Fibroblast of skin of left quadriceps (primary cell): ENCODE results near the gene HAT1.

Experiments used
- DNase-seq, 2 experiments: peaks; one replicate each; pipeline ENCODE4 v3.0.0-alpha.2; 2013; ENCODE audit warnings: low read depth in 2 of 2

HAT1 gene

DNA sequence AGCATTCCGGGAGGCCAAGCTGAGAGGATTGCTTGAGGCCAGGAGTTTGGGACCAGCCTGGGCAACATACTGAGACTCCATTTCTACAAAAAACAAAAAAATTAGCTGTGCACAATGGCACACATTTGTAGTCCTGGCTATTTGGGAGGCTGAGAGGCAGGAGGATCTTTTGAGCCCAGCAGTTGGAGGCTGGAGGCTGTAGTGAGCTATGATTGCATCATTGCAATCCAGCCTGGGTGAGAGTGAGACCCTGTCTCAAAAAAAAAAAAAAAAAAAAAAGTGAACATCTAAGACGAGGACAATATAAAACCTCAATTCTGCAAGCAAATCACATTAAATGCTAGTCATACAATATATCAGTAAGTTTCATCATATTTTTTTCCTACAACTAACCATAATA lies 2.8 kb upstream of the HAT1 start:
- DNase-seq = no peak

- no peak for DNase-seq
Observed at GRCh38 chr2:171921970-171922229, 361 bp upstream of the HAT1 start.

DNA sequence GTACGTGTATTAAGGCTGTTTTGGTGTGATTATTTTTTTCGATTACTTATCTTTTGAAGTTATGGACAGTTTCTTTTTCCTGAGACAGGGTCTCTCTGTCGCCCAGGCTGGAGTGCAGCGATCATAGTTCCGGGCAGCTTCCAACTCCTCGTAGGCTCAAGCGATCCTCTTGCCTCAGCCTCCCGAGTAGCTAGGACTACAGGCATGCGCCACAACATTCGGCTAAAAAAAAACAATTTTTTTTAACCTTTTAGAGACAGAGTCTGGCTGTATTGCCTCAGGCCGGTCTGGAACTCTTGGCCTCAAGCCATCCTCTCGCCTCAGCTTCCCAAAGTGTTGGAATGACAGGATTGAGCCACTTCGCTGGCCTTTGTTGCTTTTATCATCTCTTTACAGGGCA lies 945 bp downstream of the HAT1 start:
- no peak for DNase-seq

GRCh38 chr2:171924170-171924942 lies 2.1 kb downstream of the HAT1 start:
- no peak for DNase-seq

DNA sequence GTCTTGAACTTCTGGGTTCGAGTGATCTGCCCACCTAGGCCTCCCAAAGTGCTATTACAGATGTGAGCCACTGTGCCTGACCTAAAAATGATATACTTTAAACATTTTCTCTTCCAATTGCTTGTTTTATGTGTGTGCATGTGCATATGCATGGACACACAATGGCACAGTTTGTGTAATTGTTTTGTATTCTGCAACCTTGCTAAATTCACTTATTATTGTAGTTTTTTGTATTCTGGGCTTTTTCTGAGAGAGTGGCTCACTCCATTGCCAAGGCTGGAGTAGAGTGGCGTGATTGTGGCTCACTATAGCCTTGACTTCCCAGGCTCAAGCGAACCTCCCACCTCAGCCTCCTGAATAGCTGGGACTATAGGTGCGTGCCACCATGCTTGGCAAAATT lies 8.1 kb downstream of the HAT1 start:
- DNase-seq = no peak

GRCh38 chr2:171939058-171939742 lies 16.9 kb downstream of the HAT1 start:
- no peak for DNase-seq

GRCh38 chr2:171939743-171940071 lies 17.4 kb downstream of the HAT1 start:
- no peak for DNase-seq

DNA sequence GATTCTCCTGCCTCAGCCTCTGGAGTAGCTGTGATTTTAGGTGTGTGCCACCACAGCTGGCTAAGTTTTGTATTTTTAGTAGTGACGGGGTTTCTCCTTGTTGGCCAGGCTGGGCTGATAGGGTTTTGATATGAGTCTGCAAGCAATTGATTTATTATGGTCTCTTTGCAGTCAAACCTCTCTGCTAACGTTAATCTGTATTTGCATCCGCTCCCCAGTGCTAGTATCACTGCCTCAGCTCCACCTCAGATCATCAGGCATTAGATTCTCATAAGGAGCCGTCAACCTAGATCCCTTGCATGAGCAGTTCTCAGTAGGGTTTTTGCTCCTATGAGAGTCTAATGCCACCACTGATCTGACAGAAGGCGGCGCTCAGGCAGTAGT lies 19.0 kb downstream of the HAT1 start:
- DNase-seq = no peak

- DNase-seq = no peak
Observed at GRCh38 chr2:171943869-171944268, 21.6 kb downstream of the HAT1 start.

GRCh38 chr2:171952276-171952675 lies 30.0 kb downstream of the HAT1 start:
- no peak for DNase-seq

DNA sequence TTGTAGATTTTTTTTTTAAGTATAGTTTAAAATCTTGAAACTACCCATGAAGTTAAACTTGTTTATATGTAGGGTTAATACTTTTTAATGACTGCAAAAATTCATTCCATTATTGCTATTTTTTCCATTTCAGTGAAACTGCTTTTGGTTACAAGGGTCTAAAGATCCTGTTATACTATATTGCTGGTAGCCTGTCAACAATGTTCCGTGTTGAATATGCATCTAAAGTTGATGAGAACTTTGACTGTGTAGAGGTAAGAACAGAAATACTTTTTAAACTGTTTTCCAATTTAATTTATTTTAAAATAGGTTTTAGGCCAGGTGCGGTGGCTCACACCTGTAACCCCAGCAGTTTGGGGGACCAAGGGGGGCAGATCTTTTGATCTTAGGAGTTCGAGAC lies 30.5 kb downstream of the HAT1 start:
- DNase-seq = no peak

DNA sequence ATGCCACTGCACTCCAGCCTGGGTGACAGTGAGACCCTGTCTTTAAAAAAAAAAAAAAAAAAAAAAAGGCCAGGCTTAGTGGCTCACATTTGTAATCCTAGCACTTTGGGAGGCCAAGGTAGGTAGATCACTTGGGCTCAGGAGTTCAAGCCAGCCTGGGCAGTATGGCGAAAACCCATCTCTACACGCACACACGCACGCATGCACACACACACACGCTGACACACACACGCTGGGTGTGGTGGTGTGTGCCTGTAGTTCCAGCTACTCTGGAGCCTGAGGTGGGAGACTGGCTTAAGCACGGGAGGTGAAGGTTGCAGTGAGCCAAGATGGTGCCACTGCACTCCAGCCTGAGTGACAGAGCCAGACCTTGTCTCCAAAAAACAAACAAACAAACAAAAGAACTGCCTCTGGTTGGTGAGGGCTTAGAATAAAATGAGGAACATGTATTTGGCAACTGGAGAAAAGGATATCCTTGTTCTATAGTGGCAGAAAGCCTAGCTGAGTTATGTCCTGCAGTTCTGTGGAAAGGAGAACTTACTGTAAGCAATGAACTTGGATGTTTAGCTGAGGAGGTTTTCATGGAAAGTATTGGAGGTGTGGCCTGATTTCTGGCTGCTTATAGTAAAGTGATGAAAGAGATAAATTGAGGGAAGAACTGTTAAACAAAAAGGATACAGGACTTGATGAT lies 34.0 kb downstream of the HAT1 start:
- no peak for DNase-seq

- no peak for DNase-seq
Observed at GRCh38 chr2:171957061-171957460, 34.8 kb downstream of the HAT1 start.

DNA sequence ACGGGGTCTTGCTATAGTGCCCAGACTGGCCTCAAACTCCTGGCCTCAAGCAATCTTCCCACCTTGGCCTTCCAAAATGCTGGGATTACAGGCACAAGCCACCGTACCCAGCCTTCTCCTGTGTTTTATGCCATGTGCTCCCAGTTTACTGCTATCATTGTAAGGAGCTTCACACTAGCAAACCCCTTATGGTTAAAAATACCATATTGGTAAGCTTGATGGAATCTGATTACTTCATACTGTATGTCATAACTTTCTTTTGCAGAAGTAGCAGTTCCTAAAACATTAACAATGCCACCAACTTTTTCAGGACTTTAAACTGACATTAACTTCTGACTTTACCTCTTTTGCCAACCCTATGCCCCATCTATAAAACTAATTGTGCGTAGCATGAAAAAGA lies 36.2 kb downstream of the HAT1 start:
- peak; percentile 53 to 55 for DNase-seq

DNA sequence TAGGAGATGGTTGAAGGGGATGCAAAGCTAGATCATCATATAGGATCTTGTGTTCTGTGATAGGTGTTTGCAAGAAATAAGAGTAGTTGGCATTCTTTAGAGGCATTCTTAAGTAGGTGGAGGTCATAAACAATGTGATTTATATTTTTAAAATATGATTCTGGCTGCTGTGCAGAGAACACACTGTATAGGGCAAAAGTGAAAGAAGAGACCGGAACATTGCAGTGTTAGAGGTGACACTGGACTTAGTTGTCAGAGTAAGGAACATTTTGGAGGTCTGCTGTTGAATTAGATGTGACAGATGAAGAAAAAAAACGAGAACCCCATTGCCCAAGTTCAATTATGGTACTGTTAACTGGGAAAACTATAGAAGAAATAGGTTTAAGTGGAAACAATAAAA lies 37.7 kb downstream of the HAT1 start:
- DNase-seq = no peak

- DNase-seq = no peak
Observed at GRCh38 chr2:171960570-171960969, 38.3 kb downstream of the HAT1 start.

DNA sequence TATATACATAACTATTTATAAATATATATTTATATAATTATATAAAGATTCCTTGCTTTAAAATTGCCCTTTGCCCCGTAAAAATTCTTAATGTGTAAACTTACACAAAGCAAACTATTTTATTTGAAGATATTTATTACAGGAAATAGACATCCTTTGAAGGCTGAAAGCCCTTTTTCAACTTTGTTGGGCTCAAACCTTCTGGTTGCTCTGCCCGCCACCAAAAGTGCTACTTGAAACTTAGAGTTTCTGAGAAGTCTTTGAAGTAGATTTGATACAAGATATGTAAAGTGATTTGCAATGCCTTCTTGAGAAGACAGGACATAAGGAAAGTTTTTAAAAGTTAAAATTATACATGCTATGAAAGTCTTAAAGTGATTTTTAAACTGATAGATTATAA lies 40.9 kb downstream of the HAT1 start:
- no peak for DNase-seq

GRCh38 chr2:171964308-171964707 lies 42.0 kb downstream of the HAT1 start:
- no peak for DNase-seq

DNA sequence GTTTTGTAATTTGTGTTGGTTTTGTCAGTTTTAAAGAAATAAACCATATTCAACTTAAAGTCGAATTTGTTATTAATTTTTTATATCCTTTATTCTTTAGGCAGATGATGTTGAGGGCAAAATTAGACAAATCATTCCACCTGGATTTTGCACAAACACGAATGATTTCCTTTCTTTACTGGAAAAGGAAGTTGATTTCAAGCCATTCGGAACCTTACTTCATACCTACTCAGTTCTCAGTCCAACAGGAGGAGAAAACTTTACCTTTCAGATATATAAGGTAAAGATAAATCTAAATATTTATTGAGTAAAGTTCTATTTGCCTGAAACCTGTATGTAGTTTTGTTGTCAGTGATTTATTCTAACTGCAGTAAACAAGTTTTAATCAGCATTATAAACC lies 43.0 kb downstream of the HAT1 start:
- DNase-seq = no peak

DNA sequence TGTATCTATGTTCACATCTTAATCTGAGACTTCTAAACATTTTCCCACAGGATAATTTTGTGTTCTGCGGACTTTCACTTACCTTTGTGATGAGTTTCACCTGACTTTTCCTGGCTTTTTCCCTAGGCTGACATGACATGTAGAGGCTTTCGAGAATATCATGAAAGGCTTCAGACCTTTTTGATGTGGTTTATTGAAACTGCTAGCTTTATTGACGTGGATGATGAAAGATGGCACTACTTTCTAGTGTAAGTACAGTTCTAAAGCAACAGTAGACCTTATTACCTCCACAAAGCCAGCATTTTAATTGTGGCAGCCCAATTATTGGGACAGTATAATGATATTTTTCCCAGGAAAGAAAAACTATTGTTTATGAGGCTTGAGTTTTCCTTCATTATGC lies 43.4 kb downstream of the HAT1 start:
- DNase-seq = no peak

- no peak for DNase-seq
Observed at GRCh38 chr2:171966235-171966634, 44.0 kb downstream of the HAT1 start.

- DNase-seq = no peak
Observed at GRCh38 chr2:171966688-171967087, 44.4 kb downstream of the HAT1 start.

DNA sequence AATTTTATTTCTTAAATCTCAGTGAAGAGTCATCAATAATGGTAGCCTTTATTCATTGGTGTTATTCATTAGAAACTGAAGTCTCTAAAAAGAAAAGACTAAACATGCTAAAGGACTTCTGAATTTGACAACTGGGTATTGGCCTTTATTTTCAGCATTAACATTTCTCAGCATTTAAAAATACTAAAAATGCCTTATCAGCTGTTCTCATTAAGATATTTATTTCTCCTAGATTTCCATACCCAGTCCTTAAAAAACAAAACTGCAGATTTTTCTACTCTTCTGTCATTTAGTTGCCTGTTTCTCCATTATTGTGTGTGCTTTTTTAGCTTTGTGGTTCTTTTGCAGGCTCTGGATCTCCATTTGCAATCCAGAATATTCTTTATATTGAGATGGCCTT lies 46.2 kb downstream of the HAT1 start:
- DNase-seq = no peak
